CD4-positive, alpha-beta T cell treated with Interleukin-4 for 4 hours (primary cell): ENCODE results near the gene RNF7.
A peak's percentile ranks its signal among the peaks of the same experiment; 100 is the strongest.
"Not testable (repeated sequence)": the region's sequence is repeated elsewhere in the genome, so short reads cannot be mapped to it uniquely, and the experiment has no call there.

ENCODE experiments used
- DNase-seq: peaks from one replicate; pipeline ENCODE4 v3.0.0-alpha.2; 2020

RNF7 gene

DNA sequence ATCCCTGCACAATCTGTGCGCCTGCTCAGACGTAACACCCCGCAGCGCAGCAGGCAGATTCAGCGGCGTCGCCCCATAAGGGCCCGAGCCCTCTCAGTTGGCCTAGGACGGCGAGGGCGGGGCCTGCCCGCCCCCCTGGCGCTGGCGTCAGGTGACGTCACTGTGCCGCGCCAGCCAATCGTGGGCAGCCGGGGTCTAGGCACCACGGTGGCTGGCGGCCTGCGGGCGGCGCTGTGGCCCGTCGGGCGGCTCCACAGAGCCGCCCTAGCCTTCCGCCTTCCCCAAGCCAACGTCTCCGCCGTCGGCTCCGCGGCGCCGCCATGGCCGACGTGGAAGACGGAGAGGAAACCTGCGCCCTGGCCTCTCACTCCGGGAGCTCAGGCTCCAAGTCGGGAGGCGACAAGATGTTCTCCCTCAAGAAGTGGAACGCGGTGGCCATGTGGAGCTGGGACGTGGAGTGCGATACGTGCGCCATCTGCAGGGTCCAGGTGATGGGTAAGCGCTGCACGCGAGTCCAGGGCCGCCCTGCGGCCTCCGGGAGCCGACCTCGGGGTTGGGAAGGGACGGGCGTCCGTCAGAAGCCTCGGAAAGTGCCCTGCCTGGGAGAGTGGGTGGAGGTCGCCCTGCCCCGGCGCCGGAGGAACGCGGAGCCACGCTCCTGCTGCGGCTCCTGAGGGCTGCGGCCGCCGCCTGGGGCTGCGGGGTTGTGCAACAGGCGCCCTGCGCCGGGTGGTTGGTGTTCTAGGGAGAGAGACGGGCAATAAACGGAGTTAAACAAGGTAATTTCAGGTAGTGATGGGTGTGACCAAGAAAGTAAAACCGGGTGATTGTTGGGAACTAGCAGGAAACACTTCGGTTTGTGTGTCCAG, at the start of gene RNF7:
Gene RNF7, plus strand, starts transcription at position 277 of the 869 bp plus-strand sequence. Its CDS starts 44 bp downstream, at position 321.
- DNase-seq = peak; percentile 97

DNA sequence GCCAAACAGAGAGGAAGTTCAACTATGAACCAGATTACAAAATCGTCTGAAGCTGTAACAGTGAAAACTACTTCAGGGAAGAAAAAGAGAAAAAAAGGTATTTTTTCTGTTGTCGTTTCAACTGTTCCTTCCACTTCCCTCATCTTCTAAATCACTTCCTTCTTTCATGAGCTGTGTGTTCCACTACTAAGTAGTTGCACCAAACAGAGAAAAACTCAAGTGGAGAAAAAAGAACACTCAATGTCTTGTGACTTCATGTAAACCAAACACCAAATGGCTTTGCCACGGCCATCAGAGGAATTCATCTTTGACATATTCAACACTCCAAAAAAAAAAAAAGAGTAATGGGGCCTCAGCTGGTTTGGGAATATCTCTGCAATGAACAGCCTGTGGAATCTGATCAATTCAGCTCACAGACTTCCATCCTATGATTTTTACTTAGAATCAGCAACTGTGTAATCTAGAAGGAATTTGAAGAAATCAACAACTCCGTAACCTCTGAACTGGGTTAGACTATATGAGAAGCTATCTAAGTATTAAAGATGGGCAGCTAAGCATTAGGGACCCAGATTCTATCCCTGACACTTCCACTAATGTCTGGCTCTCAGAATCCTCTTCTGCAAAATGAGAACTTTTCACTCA, 47.5 kb upstream of the RNF7 start:
- no peak for DNase-seq

DNA sequence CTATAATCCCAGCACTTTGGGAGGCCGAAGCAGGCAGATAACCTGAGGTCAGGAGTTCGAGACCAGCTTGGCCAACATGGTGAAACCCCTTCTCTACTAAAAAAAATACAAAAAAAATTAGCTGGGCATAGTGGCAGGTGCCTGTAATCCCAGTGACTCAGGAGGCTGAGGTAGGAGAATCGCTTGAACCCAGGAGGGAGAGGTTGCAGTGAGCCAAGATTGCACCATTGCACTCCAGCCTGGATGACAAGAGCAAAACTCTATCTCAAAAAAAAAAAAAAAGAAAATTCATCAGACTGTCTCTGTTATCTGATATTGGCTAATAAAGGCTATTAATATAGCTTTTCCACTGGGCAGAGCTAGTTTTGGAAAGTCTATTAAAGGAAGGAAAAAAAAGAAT, 46.6 kb upstream of the RNF7 start:
- not testable (repeated sequence) for DNase-seq

DNA sequence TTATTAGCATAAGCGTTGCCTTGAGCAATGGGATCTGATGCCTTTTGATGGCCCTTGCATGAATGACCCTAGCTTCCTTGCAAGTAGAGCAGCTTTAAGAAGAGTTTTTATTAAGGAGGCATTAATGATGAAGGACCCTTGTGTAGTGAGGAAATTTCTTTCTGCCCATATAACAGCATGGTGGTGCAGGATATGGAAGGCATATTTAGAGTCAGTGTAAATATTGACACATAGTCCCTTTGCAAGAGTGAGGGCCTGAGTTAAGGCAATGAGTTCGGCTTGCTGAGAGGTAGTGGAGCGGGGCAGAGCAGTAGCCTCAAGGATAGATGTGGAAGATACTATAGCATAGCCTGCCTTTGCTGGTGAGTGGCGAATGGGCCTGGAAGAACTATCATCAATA, 45.1 kb upstream of the RNF7 start:
- not testable (repeated sequence) for DNase-seq

DNA sequence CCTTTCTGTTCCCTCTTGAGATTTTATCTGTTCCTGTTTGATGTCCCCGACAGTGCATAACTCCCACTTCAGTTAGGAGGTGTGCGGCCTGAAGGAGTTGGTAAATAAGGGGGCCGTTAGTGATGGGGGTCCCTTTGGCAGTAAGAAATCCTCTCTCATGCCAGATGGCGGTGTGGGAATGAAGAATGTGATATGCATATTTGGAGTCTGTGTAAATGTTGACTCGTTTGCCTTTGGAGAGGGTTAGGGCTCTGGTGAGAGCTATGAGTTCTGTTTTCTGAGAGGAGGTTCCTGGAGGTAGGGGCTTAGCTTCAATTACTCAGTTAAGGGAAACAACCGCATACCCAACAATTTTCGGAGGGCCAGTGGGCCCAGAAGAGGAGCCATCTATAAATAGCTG, 38.8 kb upstream of the RNF7 start:
- DNase-seq = no peak

DNA sequence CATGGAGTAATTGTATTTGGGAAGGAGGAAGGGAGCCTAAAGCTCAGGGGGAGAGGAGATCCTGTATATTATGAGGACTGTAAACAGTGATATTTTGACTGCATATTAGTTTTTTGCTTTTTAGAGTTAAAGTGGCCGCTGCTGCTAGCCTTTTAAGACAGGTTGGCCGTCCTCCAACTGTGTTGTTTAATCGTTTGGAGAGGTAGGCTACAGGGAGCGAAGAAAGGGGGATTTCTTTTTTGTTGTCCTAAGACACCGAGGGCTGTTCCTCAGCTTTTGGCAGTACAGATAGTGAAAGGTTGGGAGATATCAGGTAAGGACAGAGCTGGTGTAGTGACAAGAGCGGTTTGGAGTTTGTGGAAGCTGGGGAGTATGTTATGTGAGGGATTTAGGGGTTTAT, 38.2 kb upstream of the RNF7 start:
- no peak for DNase-seq

DNA sequence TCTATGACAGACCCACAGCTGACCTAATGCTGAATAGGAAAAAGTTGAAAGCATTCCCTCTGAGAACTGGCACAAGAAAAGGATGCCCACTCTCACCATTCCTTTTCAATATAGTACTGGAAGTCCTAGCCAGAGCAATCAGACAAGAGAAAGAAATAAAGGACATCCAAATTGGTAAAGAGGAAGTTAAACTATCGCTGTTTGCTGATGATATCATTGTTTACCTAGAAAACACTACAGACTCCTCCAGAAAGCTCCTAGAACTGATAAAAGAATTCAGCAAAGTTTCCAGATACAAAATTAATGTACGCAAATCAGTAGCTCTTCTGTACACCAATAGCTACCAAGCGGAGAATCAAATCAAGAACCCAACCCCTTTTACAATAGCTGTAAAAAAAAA, 34.7 kb upstream of the RNF7 start:
- DNase-seq = not testable (repeated sequence)

DNA sequence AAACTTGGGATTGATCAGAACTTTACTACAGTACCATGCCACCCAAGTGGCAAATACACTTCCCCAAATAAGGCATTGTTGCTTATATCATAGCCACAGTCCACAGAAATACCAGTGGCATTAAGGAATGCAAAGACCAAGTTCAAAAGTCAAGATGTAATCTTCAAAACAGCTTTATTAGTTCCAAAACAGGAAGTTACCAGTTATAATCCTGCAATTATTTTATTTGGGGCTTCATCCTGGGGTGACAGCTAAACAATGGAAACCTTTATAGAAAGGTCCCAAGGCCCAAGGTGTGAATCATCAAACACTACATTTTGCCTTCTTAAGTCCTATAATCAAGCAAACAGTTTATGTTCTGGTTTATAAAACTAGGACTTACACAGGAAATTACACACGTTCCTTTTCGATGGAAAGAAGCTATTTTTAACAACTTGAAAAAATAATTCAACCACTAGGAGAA, 30.3 kb upstream of the RNF7 start:
- no peak for DNase-seq

DNA sequence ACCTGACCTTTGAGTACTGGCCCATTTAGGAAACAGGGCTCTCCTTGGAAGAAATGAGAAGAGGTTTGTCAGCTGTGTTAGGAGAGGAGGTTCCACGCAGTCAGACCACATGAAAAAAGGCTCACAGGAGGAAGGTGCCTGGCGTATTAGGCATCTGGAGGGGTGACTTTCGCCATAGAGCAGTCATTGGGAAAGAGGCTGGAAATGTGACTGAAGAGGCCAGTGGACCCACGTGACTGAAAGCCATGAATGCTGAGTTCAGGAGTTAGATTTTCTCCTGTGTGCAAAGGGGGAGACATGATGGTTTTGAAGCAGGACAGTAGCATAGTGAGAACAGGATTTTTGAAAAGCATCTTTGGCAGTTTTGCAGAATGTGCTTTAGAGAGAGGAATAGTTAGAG, 29.7 kb upstream of the RNF7 start:
- DNase-seq = no peak

DNA sequence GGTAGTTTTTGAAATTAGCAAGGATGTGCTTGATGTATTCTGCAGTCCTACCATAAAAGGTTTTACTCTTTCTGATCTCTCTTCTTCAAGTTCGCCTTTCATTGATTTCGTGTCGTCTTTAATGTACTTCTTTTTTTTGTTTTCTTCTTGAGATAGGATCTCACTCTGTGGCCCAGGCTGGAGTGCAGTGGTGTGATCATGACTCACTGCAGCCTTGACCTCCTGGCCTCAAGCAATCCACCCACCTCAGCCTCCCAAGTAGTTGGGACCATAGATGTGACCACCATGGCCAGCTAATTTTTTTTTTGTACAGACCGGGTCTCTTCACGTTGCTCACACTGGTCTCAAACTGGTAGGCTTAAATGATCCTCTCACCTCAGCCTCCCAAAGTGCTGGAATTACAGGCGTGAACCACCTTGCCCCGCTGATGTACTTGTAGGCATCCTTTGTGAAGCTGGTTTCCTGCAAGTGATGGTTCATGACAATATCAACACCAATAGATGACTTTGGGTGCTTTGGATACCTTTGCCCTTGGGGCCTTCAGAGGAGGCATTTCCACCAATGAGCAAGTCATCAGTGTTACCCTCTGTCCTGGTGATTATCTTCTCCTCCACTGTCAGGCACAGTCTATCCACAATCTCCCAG, 28.9 kb upstream of the RNF7 start:
- DNase-seq = no peak

DNA sequence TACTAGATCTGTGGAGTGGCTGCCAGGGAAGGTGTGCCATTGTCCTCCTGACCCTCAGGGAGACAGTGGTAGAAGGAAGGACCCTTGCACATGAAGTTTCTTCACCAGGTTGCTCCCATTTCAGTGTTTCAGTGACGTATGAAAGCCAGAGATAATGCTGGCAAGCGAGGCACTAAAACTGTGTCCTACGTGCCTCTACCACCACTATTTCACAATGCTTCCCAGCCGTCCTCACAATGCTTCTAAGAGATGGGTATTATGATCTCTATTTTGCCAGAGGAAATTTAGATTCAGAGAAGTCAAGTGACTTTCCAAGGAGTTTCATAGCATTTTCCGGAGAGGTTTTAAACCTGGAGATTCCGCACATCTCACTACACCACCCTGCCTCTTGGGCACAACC, 28.0 kb upstream of the RNF7 start:
- no peak for DNase-seq

DNA sequence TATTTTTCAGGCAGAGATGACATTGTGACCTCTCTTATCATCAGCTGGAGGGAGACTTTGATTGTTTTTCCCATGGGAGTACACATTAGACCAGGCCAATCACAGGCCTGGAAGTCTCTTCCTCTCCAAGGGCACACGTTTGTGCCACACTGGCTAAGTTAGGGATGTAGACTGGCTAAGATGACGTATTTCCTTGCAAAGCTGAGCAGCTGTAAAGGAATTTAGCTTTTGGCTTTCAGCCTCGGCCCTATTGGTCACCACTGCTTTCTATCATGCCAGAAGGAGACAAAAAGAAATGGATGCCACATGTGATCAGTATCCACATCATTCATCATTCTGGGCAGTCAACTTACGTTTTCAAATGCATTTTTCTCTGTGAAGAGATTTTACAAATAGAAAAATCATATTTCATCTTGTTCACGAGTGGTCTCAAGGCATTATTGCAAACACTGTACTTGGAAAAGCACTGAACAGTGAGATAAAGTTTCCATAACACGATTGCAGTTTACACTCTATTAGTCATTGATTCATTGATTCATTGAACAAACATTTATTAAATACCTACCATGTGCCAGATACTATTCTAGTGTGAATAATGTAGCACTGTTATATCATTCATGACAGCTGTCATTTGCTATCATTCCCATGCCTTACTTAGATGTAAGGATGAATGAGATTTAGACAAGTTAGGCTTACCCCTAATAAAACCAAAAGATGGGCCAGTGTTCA, 27.0 kb upstream of the RNF7 start:
- no peak for DNase-seq

DNA sequence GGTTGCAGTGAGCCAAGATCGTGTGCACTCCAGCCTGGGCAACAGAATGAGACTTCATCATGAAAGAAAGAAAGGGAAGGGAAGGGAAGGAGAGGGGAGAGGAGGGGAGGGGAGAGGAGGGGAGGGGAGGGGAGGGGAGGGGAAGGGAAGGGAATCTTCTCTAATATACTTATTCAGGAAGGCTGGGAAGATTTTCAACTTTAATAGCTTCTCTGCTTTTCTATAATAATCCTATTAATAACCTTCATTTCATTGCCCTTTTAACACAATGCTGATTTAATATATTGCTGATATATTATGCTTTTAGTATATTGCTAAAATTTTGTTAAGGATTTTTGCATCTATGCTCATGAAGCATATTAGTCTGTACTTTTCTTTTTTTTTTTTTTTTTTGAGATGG, 23.4 kb upstream of the RNF7 start:
- no peak for DNase-seq

DNA sequence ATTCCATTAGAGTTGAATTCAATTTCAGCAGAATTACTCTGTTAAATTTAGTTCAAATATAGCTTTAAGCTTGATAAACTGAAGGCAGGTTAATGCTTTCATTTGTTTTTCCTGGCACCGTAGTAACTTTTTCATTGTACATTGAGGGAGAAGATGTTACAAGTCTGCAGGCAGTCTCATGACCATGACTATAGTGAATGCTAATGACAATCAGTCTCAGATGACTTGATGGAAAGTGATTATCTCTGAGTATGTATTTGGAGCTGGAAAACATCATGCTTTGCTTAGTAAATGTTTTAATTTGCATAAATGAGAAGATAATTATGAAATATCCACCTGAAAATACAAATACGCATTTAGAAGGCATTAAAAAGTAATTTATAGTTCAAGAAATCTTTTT, 16.0 kb upstream of the RNF7 start:
- no peak for DNase-seq

DNA sequence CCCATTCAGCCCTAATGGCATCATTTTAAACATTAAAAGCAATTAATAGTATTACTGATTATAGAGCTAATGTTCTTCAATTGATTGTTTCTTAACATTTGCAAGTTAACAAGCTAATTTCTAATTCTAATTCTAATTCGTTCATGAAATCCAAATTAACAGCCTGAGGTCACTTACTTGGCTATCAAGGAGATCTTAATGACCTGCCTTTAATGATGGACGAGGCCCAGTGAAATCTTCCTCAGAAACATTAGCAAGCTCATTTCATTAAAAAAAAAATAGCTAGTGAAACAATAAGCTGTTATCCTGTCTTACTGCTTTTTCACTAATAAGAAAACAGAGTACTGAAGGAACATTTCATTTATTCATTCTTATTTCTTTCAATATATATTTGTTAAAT, 15.4 kb upstream of the RNF7 start:
- DNase-seq = no peak

DNA sequence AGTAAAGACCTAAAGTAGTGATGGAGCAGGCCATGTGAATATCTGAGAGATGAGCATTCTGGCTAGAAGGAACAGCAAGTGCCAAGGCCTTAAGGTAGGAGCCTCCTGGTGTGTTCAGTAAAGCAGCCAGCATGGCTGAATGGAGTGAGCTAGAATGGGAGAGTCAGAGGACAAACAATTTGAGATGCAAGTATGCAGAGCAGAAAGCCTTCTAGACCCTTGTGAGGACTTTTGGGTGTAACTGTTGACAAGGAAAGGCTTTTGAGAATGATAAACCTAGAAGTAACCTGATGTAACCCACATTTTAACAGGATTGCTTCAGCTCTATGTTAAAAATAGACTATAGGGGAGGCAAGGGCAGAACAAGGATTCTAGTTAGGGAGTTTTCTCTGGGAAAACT, 14.8 kb upstream of the RNF7 start:
- no peak for DNase-seq

DNA sequence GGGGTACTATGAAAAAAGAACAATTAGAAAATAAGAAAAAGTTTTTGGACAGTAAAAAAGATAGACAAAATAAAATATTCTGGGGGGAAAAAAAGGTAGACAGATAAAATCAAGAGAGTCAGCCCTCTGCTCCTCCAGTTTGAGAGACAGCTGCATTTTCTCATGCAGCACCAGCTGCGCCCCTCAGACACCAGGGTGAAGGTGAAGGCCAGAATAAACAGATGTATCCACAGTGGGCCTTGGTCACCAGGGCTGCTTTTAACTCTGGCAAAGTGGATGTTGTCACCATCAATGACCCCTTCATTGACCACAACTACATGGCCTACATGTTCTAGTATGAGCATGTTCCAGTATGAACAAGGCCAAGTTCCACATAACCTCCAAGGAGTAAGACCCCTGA, 13.9 kb upstream of the RNF7 start:
- no peak for DNase-seq

DNA sequence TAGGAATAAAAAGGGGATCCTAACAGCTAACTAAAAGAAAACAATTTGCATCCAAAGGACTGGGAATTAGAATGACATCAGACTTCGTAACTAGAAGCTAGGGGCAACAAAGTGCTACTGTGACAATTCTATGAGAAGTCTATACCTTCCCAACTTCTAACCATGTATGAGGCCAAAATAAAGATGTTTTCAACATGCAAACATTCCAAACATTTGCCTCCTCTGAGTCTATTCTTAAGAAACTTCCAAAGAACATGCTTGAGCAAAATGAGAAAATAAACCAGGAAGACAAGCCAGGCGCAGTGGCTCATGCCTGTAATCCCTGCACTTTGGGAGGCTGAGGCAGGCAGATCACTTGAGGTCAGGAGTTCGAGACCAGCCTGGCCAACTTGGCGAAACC, 13.1 kb upstream of the RNF7 start:
- DNase-seq = no peak

DNA sequence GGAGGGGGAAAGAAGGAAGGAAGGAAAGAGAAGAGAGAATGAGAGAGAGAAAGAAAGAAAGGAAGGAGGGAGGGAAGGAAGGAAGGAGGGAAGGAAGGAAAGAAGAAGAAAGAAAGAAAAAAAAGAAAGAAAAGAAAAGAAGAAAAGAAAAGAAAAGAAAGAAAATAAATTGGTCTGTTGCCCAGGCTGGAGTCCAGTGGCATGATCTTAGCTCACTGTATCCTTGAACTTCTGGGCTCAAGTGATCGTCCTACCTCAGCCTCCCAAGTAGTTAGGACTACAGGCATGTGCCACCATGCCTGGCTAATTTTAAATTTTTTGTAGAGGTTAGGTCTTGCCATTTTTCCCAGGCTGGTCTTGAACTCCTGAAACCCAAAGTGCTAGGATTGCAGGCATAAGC, 11.6 kb upstream of the RNF7 start:
- DNase-seq = no peak

DNA sequence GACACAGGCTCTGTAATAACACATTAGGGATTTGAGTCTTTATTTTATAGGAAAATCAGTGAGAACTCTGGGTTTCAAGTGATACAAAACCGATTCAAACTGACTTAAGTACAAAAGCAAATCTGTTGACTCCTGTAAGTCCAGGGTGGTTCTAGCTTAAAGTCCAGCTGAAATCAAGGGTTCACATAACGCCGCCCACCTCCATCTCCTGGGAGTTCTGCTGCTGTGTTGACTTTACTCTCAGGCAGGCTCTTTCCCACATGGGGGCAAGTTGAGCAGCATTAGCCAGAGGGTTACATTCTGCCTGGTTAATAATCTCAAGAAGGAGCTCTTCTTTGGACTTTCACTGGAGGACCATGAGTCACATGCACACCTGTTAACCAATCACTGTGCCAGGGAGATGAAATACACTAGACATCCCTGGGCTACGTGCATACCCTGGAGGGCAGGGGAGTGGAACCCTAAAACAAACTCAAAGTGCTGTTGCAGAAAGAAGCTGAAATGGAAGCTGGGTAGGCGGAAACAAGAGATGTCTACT, 9.7 kb upstream of the RNF7 start:
- no peak for DNase-seq

DNA sequence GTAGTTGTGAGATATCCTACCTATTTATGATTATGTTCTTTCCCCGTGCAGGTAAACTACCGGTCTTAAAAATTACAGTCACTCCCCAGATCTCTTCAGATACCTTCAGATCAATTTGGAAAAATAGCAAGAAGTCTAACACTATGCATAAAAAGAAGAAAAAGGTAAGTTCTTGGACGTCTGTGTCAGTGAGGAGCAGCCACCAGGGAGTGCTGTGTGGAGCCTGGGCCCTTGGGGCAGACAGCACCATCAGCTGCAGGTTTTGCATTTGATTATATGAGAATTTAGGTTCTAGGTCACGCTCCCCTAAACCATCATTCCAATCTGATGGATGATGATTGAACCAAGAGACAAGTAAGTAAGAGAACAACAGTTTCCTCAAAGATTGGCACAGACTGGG, 8.9 kb upstream of the RNF7 start:
- DNase-seq = no peak

DNA sequence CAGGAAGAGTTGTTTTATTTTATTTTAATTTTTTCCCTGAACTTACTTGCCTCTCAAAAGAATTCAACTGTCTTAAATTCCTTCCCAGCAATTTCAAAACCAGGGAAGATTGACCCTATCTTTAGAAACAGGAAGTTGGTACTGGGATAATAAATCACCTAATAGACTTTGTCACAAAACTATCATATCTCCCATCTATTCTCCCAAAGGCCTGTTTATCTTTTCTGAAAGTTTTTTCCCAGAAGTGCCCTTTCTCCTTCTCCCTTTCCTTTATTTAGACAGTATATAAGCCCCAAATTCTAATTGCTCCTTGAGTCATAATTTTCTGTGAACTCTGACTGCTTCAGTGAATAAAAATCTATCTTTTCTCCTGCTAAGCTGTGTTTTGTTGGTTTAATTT, 2.9 kb upstream of the RNF7 start:
- DNase-seq = no peak
